Endothelial cell (in vitro differentiated cells): ENCODE measurements around the gene FAM53C. TPM values are rescaled to one million over a fixed set of nuclear protein-coding genes. Genes with fewer than 3 reads are reported as not detected.
"Not testable (repeated sequence)": the region's sequence is repeated elsewhere in the genome, so short reads cannot be mapped to it uniquely, and the experiment has no call there.

Experiments used
- DNase-seq: peaks from one replicate; pipeline ENCODE4 v3.0.0; 2021; ENCODE audit warnings: low spot score
- H3K27ac Mint-ChIP-seq: one replicate; pipeline ENCODE4 v1.8.0; 2021; ENCODE audit warnings: mixed read lengths, inconsistent platforms; ENCODE audit not compliant: unreplicated experiment
- H3K27me3 Mint-ChIP-seq: one replicate; pipeline ENCODE4 v1.8.0; 2021; ENCODE audit warnings: mild to moderate bottlenecking, moderate library complexity, mixed read lengths, inconsistent platforms; ENCODE audit not compliant: unreplicated experiment
- H3K36me3 Mint-ChIP-seq: one replicate; pipeline ENCODE4 v1.8.0; 2021; ENCODE audit warnings: mild to moderate bottlenecking, low read depth, mixed read lengths, inconsistent platforms; ENCODE audit not compliant: unreplicated experiment
- H3K4me1 Mint-ChIP-seq: one replicate; pipeline ENCODE4 v1.8.0; 2021; ENCODE audit warnings: mild to moderate bottlenecking, mixed read lengths, inconsistent platforms; ENCODE audit not compliant: unreplicated experiment
- H3K4me3 Mint-ChIP-seq: one replicate; pipeline ENCODE4 v1.8.0; 2021; ENCODE audit warnings: mild to moderate bottlenecking, mixed read lengths, inconsistent platforms; ENCODE audit not compliant: unreplicated experiment
- H3K9me3 Mint-ChIP-seq: one replicate; pipeline ENCODE4 v1.8.0; 2021; ENCODE audit warnings: mixed read lengths, inconsistent platforms; ENCODE audit not compliant: unreplicated experiment
- CTCF ChIP-seq: fragments of 200-600 bp; sonication (generic); IDR thresholded peaks from one replicate; pipeline ENCODE4 v1.5.0; 2021; ENCODE audit warnings: antibody characterized with exemption; ENCODE audit not compliant: unreplicated experiment
- total RNA-seq: library from RNA; stranded (reverse); fragmentation: NEBNext Ultra II Directional; extraction: Animal tissue kit (Norgen Biotek cat#: 25700); gene quantifications from one replicate; pipeline ENCODE4 v1.2.1, GENCODE V29; 2021; ENCODE audit not compliant: unreplicated experiment

FAM53C gene
- total RNA-seq, 1 donor from 2014 or later: 49.5 TPM

GRCh38 chr5:138316355-138316754, 21.7 kb upstream of the FAM53C start:
- Mint-ChIP-seq H3K27ac (no peak overlapping the region), H3K9me3 (no peaks in the 10 kb centered on the region), H3K36me3 (no peaks in the 10 kb centered on the region), H3K4me3 (no peak overlapping the region), H3K4me1 (no peaks in the 10 kb centered on the region), H3K27me3 (peaks cover 2% of the 10 kb centered on the region)
- no peak for TF ChIP-seq CTCF
- no peak for DNase-seq

GRCh38 chr5:138318211-138318610, 19.9 kb upstream of the FAM53C start:
- H3K36me3 Mint-ChIP-seq, H3K27me3 Mint-ChIP-seq, H3K27ac Mint-ChIP-seq, H3K9me3 Mint-ChIP-seq, H3K4me1 Mint-ChIP-seq, DNase-seq, H3K4me3 Mint-ChIP-seq: not testable (repeated sequence)

- Mint-ChIP-seq H3K36me3 (no peaks in the 10 kb centered on the region), H3K27ac (peak overlapping the region; percentile 48), H3K4me1 (peaks cover 16% of the 10 kb centered on the region), H3K9me3 (no peaks in the 10 kb centered on the region), H3K4me3 (peak overlapping the region; percentile 90), H3K27me3 (peaks cover 2% of the 10 kb centered on the region)
- no peak for DNase-seq
- TF ChIP-seq CTCF: no peak
Observed at GRCh38 chr5:138330813-138331448, 7.1 kb upstream of the FAM53C start.

GRCh38 chr5:138331449-138332368, 6.4 kb upstream of the FAM53C start, which contains the start of gene CDC25C:
TSS of gene CDC25C (minus strand) at chr5:138331804. CDS start at chr5:138331180, 624 bp downstream.
- peak; percentile 95 for DNase-seq
- peak within 1 kb of the TSS; percentile 90 for H3K4me3 Mint-ChIP-seq
- peak within 1 kb of the TSS; percentile 48 for H3K27ac Mint-ChIP-seq
- H3K36me3 Mint-ChIP-seq: no peaks in the 10 kb centered on the region
- H3K4me1 Mint-ChIP-seq: peaks cover 16% of the 10 kb centered on the region
- H3K9me3 Mint-ChIP-seq: no peaks in the 10 kb centered on the region
- H3K27me3 Mint-ChIP-seq: peaks cover 2% of the 10 kb centered on the region
- no peak for TF ChIP-seq CTCF

GRCh38 chr5:138334867-138335447, 3.1 kb upstream of the FAM53C start:
- no peak for TF ChIP-seq CTCF
- Mint-ChIP-seq H3K4me3 (peak overlapping the region; percentile 76), H3K4me1 (peaks cover 33% of the 10 kb centered on the region), H3K9me3 (no peaks in the 10 kb centered on the region), H3K27me3 (peaks cover 19% of the 10 kb centered on the region), H3K36me3 (no peaks in the 10 kb centered on the region), H3K27ac (no peak overlapping the region)
- no peak for DNase-seq
